ENCODE results near the gene WFDC10A. TPM values are rescaled to one million over a fixed set of nuclear protein-coding genes. Genes with fewer than 3 reads are reported as not detected.
A peak's percentile ranks its signal among the peaks of the same experiment; 100 is the strongest.
"Not testable (repeated sequence)": the region's sequence is repeated elsewhere in the genome, so short reads cannot be mapped to it uniquely, and the experiment has no call there.

Gene WFDC10A
- total RNA-seq: not detected

- Histone ChIP-seq H3K27me3 (no peaks in the 10 kb centered on the region), H3K36me3 (no peaks in the 10 kb centered on the region), H3K4me1 (no peaks in the 10 kb centered on the region), H3K27ac (no peak within 1 kb of the TSS), H3K9me3 (no peaks in the 10 kb centered on the region), H3K4me3 (no peak within 1 kb of the TSS)
- TF ChIP-seq POLR2A (IDR thresholded peaks at IDR 0.05) (no peak), CTCF (IDR thresholded peaks at IDR 0.05) (peak in 2 of 3 donors; percentile 52 to 56)
- intact Hi-C loops (cut with DNase I; ENCODE audit: low total_unique reads): loop anchor here (5.0 kb wide), 1 partner anchor 653 kb away; no protein-coding TSS in a partner anchor
- no peak for DNase-seq (ENCODE audit: low spot score in 2 of 2)
These were observed at the start of gene WFDC10A for GRCh38 chr20:45629496-45630100. WFDC10A (plus strand) TSS chr20:45629739; CDS start chr20:45629814, 75 bp downstream.

GRCh38 chr20:45581702-45582101 is 47.8 kb upstream of the WFDC10A start:
- H3K9me3 ChIP-seq: no peaks in the 10 kb centered on the region
- H3K36me3 ChIP-seq: no peaks in the 10 kb centered on the region
- H3K27ac ChIP-seq: no peak overlapping the region
- TF ChIP-seq POLR2A (IDR thresholded peaks at IDR 0.05): no peak
- no peak for TF ChIP-seq POLR2AphosphoS5 (IDR thresholded peaks at IDR 0.05)
- TF ChIP-seq CTCF (IDR thresholded peaks at IDR 0.05): no peak
- no peak overlapping the region for H3K4me3 ChIP-seq
- DNase-seq (ENCODE audit: low spot score in 2 of 2): no peak
- no peaks in the 10 kb centered on the region for H3K27me3 ChIP-seq
- H3K4me1 ChIP-seq: no peaks in the 10 kb centered on the region
- intact Hi-C loops (cut with DNase I; ENCODE audit: low total_unique reads): no loop called here

GRCh38 chr20:45583502-45583901 is 46.0 kb upstream of the WFDC10A start:
- H3K9me3 ChIP-seq: no peaks in the 10 kb centered on the region
- no peaks in the 10 kb centered on the region for H3K27me3 ChIP-seq
- no peak overlapping the region for H3K4me3 ChIP-seq
- no peak for TF ChIP-seq CTCF (IDR thresholded peaks at IDR 0.05)
- no peak for TF ChIP-seq POLR2A (IDR thresholded peaks at IDR 0.05)
- no peak for TF ChIP-seq POLR2AphosphoS5 (IDR thresholded peaks at IDR 0.05)
- no peak for DNase-seq (ENCODE audit: low spot score in 2 of 2)
- no peak overlapping the region for H3K27ac ChIP-seq
- no peaks in the 10 kb centered on the region for H3K4me1 ChIP-seq
- no peaks in the 10 kb centered on the region for H3K36me3 ChIP-seq
- intact Hi-C loops (cut with DNase I; ENCODE audit: low total_unique reads): no loop called here

- intact Hi-C loops (cut with DNase I; ENCODE audit: low total_unique reads); DNase-seq (ENCODE audit: low spot score in 2 of 2); H3K27ac ChIP-seq: not testable (repeated sequence)
These were observed 45.2 kb upstream of the WFDC10A start for GRCh38 chr20:45584294-45584693.

GRCh38 chr20:45585986-45586385 is 43.6 kb upstream of the WFDC10A start:
- H3K9me3 ChIP-seq; intact Hi-C loops (cut with DNase I; ENCODE audit: low total_unique reads); H3K36me3 ChIP-seq; DNase-seq (ENCODE audit: low spot score in 2 of 2); H3K27me3 ChIP-seq; H3K4me1 ChIP-seq; H3K27ac ChIP-seq; H3K4me3 ChIP-seq: not testable (repeated sequence)

More at GRCh38 chr20:45584294-45584693, 45.2 kb upstream of the WFDC10A start:
- not testable (repeated sequence) for H3K27me3 ChIP-seq, H3K4me1 ChIP-seq, H3K4me3 ChIP-seq, H3K36me3 ChIP-seq, H3K9me3 ChIP-seq

GRCh38 chr20:45588800-45589199 is 40.7 kb upstream of the WFDC10A start:
- TF ChIP-seq CTCF (IDR thresholded peaks at IDR 0.05): no peak
- no peak for TF ChIP-seq POLR2AphosphoS5 (IDR thresholded peaks at IDR 0.05)
- TF ChIP-seq POLR2A (IDR thresholded peaks at IDR 0.05): no peak
- Histone ChIP-seq H3K4me3 (no peak overlapping the region), H3K9me3 (peaks cover 0 to 5% of the 10 kb centered on the region in 2 donors), H3K27ac (no peak overlapping the region), H3K4me1 (no peaks in the 10 kb centered on the region), H3K27me3 (no peaks in the 10 kb centered on the region), H3K36me3 (no peaks in the 10 kb centered on the region)
- DNase-seq (ENCODE audit: low spot score in 2 of 2): no peak
- intact Hi-C loops (cut with DNase I; ENCODE audit: low total_unique reads): no loop called here
